HUES48 (cell line): ENCODE results near the gene TRIO.
A peak's percentile ranks its signal among the peaks of the same experiment; 100 is the strongest.

Source experiments
- H3K27ac ChIP-seq: one replicate; pipeline ENCODE4 v1.7.0; 2013; ENCODE audit warnings: low read depth, low read length, inconsistent platforms
- H3K27me3 ChIP-seq: 2 replicates; pipeline ENCODE4 v1.6.1; 2013; ENCODE audit warnings: mild to moderate bottlenecking, low read length; ENCODE audit not compliant: control insufficient read depth, insufficient read depth
- H3K36me3 ChIP-seq: 2 replicates; pipeline ENCODE4 v1.6.1; 2013; ENCODE audit warnings: low read length; ENCODE audit not compliant: control insufficient read depth, insufficient read depth
- H3K4me1 ChIP-seq: 2 replicates; pipeline ENCODE4 v1.6.1; 2013; ENCODE audit warnings: mild to moderate bottlenecking, low read length; ENCODE audit not compliant: control insufficient read depth, insufficient read depth
- H3K4me3 ChIP-seq: 2 replicates; pipeline ENCODE4 v1.5.1; 2013; ENCODE audit warnings: mild to moderate bottlenecking, low read depth, low read length
- H3K9ac ChIP-seq: 2 replicates; pipeline ENCODE4 v1.6.1; 2013; ENCODE audit warnings: mild to moderate bottlenecking, low read depth, low read length, moderate library complexity
- H3K9me3 ChIP-seq: 2 replicates; pipeline ENCODE4 v1.6.1; 2013; ENCODE audit warnings: low read length; ENCODE audit not compliant: control insufficient read depth, insufficient read depth

The TRIO gene

DNA sequence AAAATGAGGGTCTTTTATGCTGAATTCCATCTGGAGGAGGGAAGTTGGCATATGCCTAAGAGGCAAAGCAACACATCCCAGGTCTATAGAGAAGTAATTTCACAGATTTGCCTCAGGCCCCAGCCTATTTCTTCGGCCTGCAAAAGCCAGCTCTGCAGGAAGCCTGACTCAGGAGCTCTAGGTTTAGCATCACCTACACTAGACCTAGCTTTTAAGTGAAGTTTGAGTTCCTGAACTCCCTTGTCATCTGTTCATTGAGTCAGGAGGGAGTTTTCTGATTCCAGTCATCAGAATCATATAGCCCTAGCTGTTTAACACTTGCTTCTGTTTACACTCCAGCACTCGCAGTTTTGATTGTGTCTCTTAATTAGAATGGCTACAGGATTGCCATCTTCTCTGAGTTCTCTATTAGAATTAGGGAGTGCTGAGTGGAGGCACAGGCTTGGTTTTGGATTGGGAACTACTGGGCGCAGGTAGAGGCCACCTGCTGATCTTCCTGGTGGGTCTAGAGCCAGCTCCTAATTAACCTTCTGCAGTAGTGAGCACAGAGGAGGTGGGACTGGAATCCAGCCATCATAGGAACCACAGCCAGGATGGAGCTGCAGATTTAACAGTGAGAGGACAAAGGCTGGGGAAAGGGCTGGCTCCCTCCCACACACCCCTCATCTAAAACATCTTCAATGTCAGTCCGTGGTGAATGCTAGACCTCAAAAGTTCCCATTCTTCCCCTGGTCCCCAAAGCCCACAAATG is 179.5 kb downstream of the TRIO start:
- H3K36me3 ChIP-seq, result peaks cover 40% of the 10 kb centered on the region
- no peak overlapping the region for H3K27ac ChIP-seq
- H3K27me3 ChIP-seq, result no peaks in the 10 kb centered on the region
- H3K9ac ChIP-seq, result no peak overlapping the region
- no peaks in the 10 kb centered on the region for H3K9me3 ChIP-seq
- H3K4me1 ChIP-seq, result peaks cover 11% of the 10 kb centered on the region
- H3K4me3 ChIP-seq, result no peak overlapping the region

DNA sequence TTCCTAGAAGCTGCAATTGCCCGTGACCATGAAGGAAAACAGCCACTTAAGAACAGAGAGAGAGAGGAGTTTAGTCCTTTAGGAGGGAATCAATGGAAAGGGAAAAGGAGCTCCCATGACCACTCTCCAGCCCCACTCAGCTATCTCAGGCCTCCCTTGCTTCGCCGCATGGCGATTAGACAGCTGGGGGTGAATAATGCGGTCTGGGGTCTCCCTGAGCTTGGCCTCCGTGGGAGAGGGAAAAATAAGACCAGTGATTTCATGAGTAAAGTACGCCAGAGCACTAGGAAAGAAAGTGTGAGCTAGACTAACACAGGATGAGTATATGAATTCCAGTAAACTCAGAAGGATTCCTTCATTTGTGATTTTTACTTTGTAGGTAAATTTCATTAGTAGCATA is 180.3 kb downstream of the TRIO start:
- Histone ChIP-seq H3K27ac (peak overlapping the region; percentile 15), H3K4me3 (no peak overlapping the region), H3K4me1 (peaks cover 14% of the 10 kb centered on the region), H3K27me3 (no peaks in the 10 kb centered on the region), H3K9me3 (no peaks in the 10 kb centered on the region), H3K9ac (no peak overlapping the region), H3K36me3 (peaks cover 39% of the 10 kb centered on the region)

GRCh38 chr5:14325369-14325768 is 182.2 kb downstream of the TRIO start:
- Histone ChIP-seq H3K27me3 (no peaks in the 10 kb centered on the region), H3K4me1 (peaks cover 14% of the 10 kb centered on the region), H3K4me3 (no peak overlapping the region), H3K27ac (no peak overlapping the region), H3K9me3 (no peaks in the 10 kb centered on the region), H3K36me3 (peaks cover 33% of the 10 kb centered on the region), H3K9ac (no peak overlapping the region)

- Histone ChIP-seq H3K4me1 (peaks cover 14% of the 10 kb centered on the region), H3K9me3 (no peaks in the 10 kb centered on the region), H3K27me3 (no peaks in the 10 kb centered on the region), H3K9ac (no peak overlapping the region), H3K36me3 (peaks cover 34% of the 10 kb centered on the region), H3K4me3 (no peak overlapping the region), H3K27ac (peak overlapping the region; percentile 29)
Measured at GRCh38 chr5:14326035-14326903, 183.1 kb downstream of the TRIO start.

- no peak overlapping the region for H3K4me3 ChIP-seq
- H3K36me3 ChIP-seq, result peaks cover 32% of the 10 kb centered on the region
- H3K27me3 ChIP-seq, result no peaks in the 10 kb centered on the region
- H3K9ac ChIP-seq, result no peak overlapping the region
- peaks cover 5% of the 10 kb centered on the region; the same call in 1 of the 2 replicates for H3K4me1 ChIP-seq
- H3K9me3 ChIP-seq, result no peaks in the 10 kb centered on the region
- no peak overlapping the region for H3K27ac ChIP-seq
Measured at GRCh38 chr5:14327624-14328023, 184.5 kb downstream of the TRIO start.

- H3K4me1 ChIP-seq, result 0 out of 2 replicates have a peak, but pooled peaks cover 2% of the 10 kb centered on the region
- H3K9me3 ChIP-seq, result no peaks in the 10 kb centered on the region
- no peak overlapping the region for H3K4me3 ChIP-seq
- peaks cover 32% of the 10 kb centered on the region for H3K36me3 ChIP-seq
- no peak overlapping the region for H3K27ac ChIP-seq
- H3K27me3 ChIP-seq, result no peaks in the 10 kb centered on the region
- no peak overlapping the region for H3K9ac ChIP-seq
Measured at GRCh38 chr5:14328144-14328543, 185.0 kb downstream of the TRIO start.

GRCh38 chr5:14330291-14330690 is 187.1 kb downstream of the TRIO start:
- Histone ChIP-seq H3K4me1 (0 out of 2 replicates have a peak, but pooled peaks cover 2% of the 10 kb centered on the region), H3K9me3 (no peaks in the 10 kb centered on the region), H3K36me3 (peaks cover 42% of the 10 kb centered on the region), H3K27ac (no peak overlapping the region), H3K27me3 (no peaks in the 10 kb centered on the region), H3K9ac (no peak overlapping the region), H3K4me3 (no peak overlapping the region)

DNA sequence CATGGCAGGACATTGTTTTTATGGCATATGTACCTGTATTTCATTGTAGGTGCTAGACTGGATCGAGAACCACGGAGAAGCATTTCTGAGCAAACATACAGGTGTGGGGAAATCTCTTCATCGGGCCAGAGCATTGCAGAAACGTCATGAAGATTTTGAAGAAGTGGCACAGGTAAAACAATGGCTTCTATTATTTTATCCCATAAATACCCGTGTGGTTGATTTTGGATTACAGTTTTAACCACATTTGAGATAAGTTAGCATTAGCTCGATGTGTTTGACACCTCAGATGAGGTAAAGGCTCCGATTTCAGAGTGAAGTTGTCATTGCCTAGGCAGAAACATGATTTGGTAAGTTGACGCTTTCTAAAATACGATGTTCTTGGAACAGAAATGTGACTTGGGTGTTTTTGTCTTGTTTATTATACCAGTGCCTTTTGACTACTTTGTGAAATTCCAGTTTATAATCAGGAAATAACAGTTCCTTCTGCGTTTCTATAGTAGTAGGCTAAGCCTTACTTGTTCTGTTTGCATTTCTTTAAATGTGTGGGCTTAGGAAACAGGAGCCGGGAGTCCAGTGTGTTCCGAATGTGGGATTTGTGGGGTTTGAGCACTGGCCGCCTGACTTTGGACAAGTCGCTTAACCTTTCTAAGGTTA is 187.7 kb downstream of the TRIO start:
- Histone ChIP-seq H3K4me1 (0 out of 2 replicates have a peak, but pooled peaks cover 2% of the 10 kb centered on the region), H3K4me3 (no peak overlapping the region), H3K27me3 (no peaks in the 10 kb centered on the region), H3K9ac (no peak overlapping the region), H3K9me3 (no peaks in the 10 kb centered on the region), H3K36me3 (peaks cover 41% of the 10 kb centered on the region), H3K27ac (no peak overlapping the region)

DNA sequence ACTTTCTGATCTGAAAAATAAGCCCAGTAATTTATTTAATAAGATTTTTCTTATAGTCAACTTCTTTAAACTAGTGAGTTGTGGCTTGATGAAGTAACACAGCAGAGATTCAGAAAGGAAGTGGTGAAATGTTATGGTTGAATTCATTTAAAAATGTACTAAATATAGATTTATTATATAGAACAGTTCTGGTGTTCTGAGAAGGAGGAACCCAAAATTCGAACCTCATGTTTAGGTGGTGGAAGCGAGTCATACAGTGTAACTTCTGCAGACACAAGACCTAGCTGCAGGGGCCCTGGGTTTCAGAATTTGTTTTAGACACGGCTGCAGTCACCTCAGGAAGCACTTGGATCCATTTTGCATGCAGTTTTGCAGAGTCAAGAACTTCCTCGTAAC is 188.2 kb downstream of the TRIO start:
- Histone ChIP-seq H3K36me3 (peaks cover 47% of the 10 kb centered on the region), H3K4me1 (0 out of 2 replicates have a peak, but pooled peaks cover 2% of the 10 kb centered on the region), H3K27me3 (no peaks in the 10 kb centered on the region), H3K4me3 (no peak overlapping the region), H3K27ac (no peak overlapping the region), H3K9me3 (no peaks in the 10 kb centered on the region), H3K9ac (no peak overlapping the region)

GRCh38 chr5:14332038-14332631 is 189.0 kb downstream of the TRIO start:
- no peak overlapping the region for H3K9ac ChIP-seq
- H3K4me1 ChIP-seq, result 0 out of 2 replicates have a peak, but pooled peaks cover 2% of the 10 kb centered on the region
- no peak overlapping the region for H3K27ac ChIP-seq
- peaks cover 54% of the 10 kb centered on the region for H3K36me3 ChIP-seq
- no peaks in the 10 kb centered on the region for H3K27me3 ChIP-seq
- H3K9me3 ChIP-seq, result no peaks in the 10 kb centered on the region
- no peak overlapping the region for H3K4me3 ChIP-seq
